Endothelial cell of umbilical vein (primary cell): ENCODE data around the gene TPO. TPM values are rescaled to one million over a fixed set of nuclear protein-coding genes. Genes with fewer than 3 reads are reported as not detected.

Experiments
- BruUV-seq: library from RNA; stranded (reverse); fragments of 400-500 nt; replicated peaks from 2 replicates; lab custom pipeline; 2021; lab: Mats Ljungman, UMichigan
- CTCF ChIA-PET: fragments of 300-600, 350-600 bp; sonication (Branson Sonifier 250); formaldehyde crosslinking; loops from one replicate; lab custom pipeline; 2021; ENCODE audit warnings: antibody characterized with exemption, inconsistent platforms; lab: Charles Lee
- POLR2A ChIA-PET: fragments of 300-600, 350-600 bp; sonication (Branson Sonifier 250); formaldehyde crosslinking; loops from one replicate; lab custom pipeline; 2021; ENCODE audit warnings: antibody characterized with exemption, inconsistent platforms; lab: Charles Lee
- DNase-seq: peaks from one replicate; pipeline ENCODE4 v3.0.0-alpha.2; 2011; ENCODE audit warnings: low read depth, low spot score
- FAIRE-seq: peaks from 2 replicates; lab custom pipeline; 2011; peaks lifted over from hg19 to GRCh38; lab: Jason Lieb, UNC
- H2AFZ ChIP-seq: 2 replicates; pipeline ENCODE4 v1.6.0; 2012; ENCODE audit warnings: low read depth, low read length, control low read depth, inconsistent platforms
- H3K27ac ChIP-seq: 2 replicates; pipeline ENCODE4 v1.5.1; 2011; ENCODE audit warnings: low read depth, mild to moderate bottlenecking, control low read depth, low read length, moderate library complexity; ENCODE audit not compliant: insufficient read depth
- H3K27me3 ChIP-seq, 2 experiments: 2 replicates each; pipeline versions ENCODE4 v1.6.0 to v1.6.1; 2011; ENCODE audit warnings: low read length in 2 of 2, mixed read lengths in 1 of 2; ENCODE audit not compliant: control insufficient read depth in 2 of 2, insufficient read depth in 2 of 2
- H3K36me3 ChIP-seq, 2 experiments: 2 replicates in 1 of 2; 3 replicates in 1 of 2; pipeline ENCODE4 v1.5.1; 2011; ENCODE audit warnings: low read length in 2 of 2, mild to moderate bottlenecking in 1 of 2, moderate library complexity in 1 of 2; ENCODE audit not compliant: control insufficient read depth in 2 of 2, insufficient read depth in 2 of 2; ENCODE audit errors: extremely low read depth in 1 of 2
- H3K4me1 ChIP-seq: 3 replicates; pipeline ENCODE4 v1.5.1; 2011; ENCODE audit warnings: mild to moderate bottlenecking, low read length; ENCODE audit not compliant: control insufficient read depth, insufficient read depth; ENCODE audit errors: extremely low read depth
- H3K4me2 ChIP-seq: 2 replicates; pipeline ENCODE4 v1.6.1; 2011; ENCODE audit warnings: low read length, control low read depth, mixed read lengths; ENCODE audit not compliant: insufficient read depth
- H3K4me3 ChIP-seq, 3 experiments: fragments of 200-600 bp in 1 of 3; sonication (generic), shearing (Covaris generic) in 1 of 3; replicated peaks in 1 of 3; 2 replicates each; pipeline ENCODE4 v1.5.1; 2011 to 2016; ENCODE audit warnings: control low read depth in 3 of 3, low read length in 3 of 3, mild to moderate bottlenecking in 2 of 3, inconsistent platforms in 1 of 3, low read depth in 1 of 3, moderate library complexity in 1 of 3; ENCODE audit not compliant: insufficient read depth in 1 of 3
- H3K79me2 ChIP-seq: 2 replicates; pipeline ENCODE4 v1.6.0; 2012; ENCODE audit warnings: low read length, inconsistent platforms; ENCODE audit not compliant: control insufficient read depth, insufficient read depth
- H3K9ac ChIP-seq: replicated peaks from 2 replicates; pipeline ENCODE3; 2011; ENCODE audit warnings: low read length, control low read depth; ENCODE audit not compliant: insufficient read depth; ENCODE audit errors: extremely low read depth
- H3K9me1 ChIP-seq: replicated peaks from 3 replicates; pipeline ENCODE4 v1.6.0; 2011; ENCODE audit warnings: mild to moderate bottlenecking, low read length; ENCODE audit not compliant: control insufficient read depth, insufficient read depth; ENCODE audit errors: extremely low read depth
- H3K9me3 ChIP-seq: replicated peaks from 2 replicates; pipeline ENCODE4 v1.5.1; 2012; ENCODE audit warnings: low read length, inconsistent platforms; ENCODE audit not compliant: control insufficient read depth, insufficient read depth
- H4K20me1 ChIP-seq: replicated peaks from 2 replicates; pipeline ENCODE3; 2011; ENCODE audit warnings: mild to moderate bottlenecking, low read length; ENCODE audit not compliant: control insufficient read depth, insufficient read depth; ENCODE audit errors: extremely low read depth
- CTCF ChIP-seq, 2 donors: IDR thresholded peaks; 1 replicate in 1 of 2; 2 replicates in 1 of 2; pipeline ENCODE4 v1.5.1; 2011; ENCODE audit warnings: low read length in 2 of 2, mild to moderate bottlenecking in 2 of 2, moderate library complexity in 2 of 2, control low read depth in 1 of 2, inconsistent platforms in 1 of 2, low read depth in 1 of 2; ENCODE audit not compliant: insufficient read depth in 1 of 2; ENCODE audit errors: extremely low read depth in 1 of 2
- EZH2 ChIP-seq: IDR thresholded peaks from 2 replicates; pipeline ENCODE4 v1.6.1; 2012; ENCODE audit warnings: borderline replicate concordance, low read depth, mild to moderate bottlenecking, moderate library complexity, low read length, inconsistent platforms; ENCODE audit not compliant: severe bottlenecking
- GATA2 ChIP-seq: IDR thresholded peaks from 2 replicates; pipeline ENCODE4 v1.7.0; 2011; ENCODE audit warnings: low read depth, mild to moderate bottlenecking, moderate library complexity, mixed read lengths, low read length; ENCODE audit not compliant: insufficient read length, insufficient read depth
- JUN ChIP-seq: IDR thresholded peaks from 2 replicates; pipeline ENCODE4 v1.6.1; 2011; ENCODE audit warnings: borderline replicate concordance, low read depth; ENCODE audit not compliant: insufficient read length, insufficient read depth
- MAX ChIP-seq: IDR thresholded peaks from 2 replicates; pipeline ENCODE4 v1.6.1; 2011; ENCODE audit not compliant: insufficient read depth, insufficient read length
- MYC ChIP-seq: IDR thresholded peaks from one replicate; pipeline ENCODE4 v1.6.1; 2011; ENCODE audit warnings: mild to moderate bottlenecking, low read depth, low read length
- POLR2AphosphoS5 ChIP-seq: IDR thresholded peaks from 2 replicates; pipeline ENCODE4 v1.6.1; 2012; ENCODE audit warnings: low read depth, mild to moderate bottlenecking, control low read depth, low read length, moderate library complexity; ENCODE audit not compliant: insufficient read depth
- dilution Hi-C: fragments of 300-500 bp; cut with MboI; formaldehyde crosslinking; loops from one replicate; pipeline ENCODE4 v1.15.0; 2019; ENCODE audit warnings: low sequenced_read_pairs; ENCODE audit not compliant: extremely low pct_ligation_motif_present
- intact Hi-C: fragments of 100-400 bp; cut with micrococcal nuclease; formaldehyde crosslinking; loops from one replicate; pipeline ENCODE4 v1.10.0; 2022
- polyA plus RNA-seq, 4 experiments: library from polyadenylated mRNA; depleted of rRNA in 3 of 4; stranded (reverse) in 3 of 4; unstranded in 1 of 4; fragments of >200 nt; gene quantifications; 2 replicates each; pipeline versions ENCODE4 v1.2.1 to v1.2.3, GENCODE V29; 2011 to 2012; ENCODE audit warnings: missing spikeins in 1 of 4
- total RNA-seq: library from RNA; stranded (reverse); gene quantifications from 2 replicates; pipeline ENCODE4 v1.2.3, GENCODE V29; 2021

The TPO gene
- total and polyA plus RNA-seq, 2 donors (not counting 3 experiments of a cell fraction or from before 2014, with no cell fraction given): not detected

GRCh38 chr2:1501991-1502390, 88.7 kb downstream of the TPO start:
- no TSS peak for BruUV-seq
- intact Hi-C loops (no loop called here), dilution Hi-C loops (no loop called here)
- no peaks in the 10 kb centered on the region for H4K20me1 ChIP-seq
- no peak overlapping the region for H3K4me3 ChIP-seq
- H3K27ac ChIP-seq: no peak overlapping the region
- H3K4me1 ChIP-seq: no peaks in the 10 kb centered on the region
- no peak overlapping the region for H3K9ac ChIP-seq
- H3K9me1 ChIP-seq: no peaks in the 10 kb centered on the region
- ChIA-PET CTCF (interaction anchor here (1.1 kb wide), 1 partner anchor 49 kb away, joined by 3 read pairs; no protein-coding TSS in a partner anchor), POLR2A (no interaction called here)
- FAIRE-seq: no peak
- no peak for DNase-seq
- no peak overlapping the region for H2AFZ ChIP-seq
- H3K4me2 ChIP-seq: no peak overlapping the region
- no peaks in the 10 kb centered on the region for H3K36me3 ChIP-seq
- no peaks in the 10 kb centered on the region for H3K27me3 ChIP-seq
- no peak for TF ChIP-seq POLR2AphosphoS5
- TF ChIP-seq CTCF (IDR thresholded peaks at IDR 0.05; ENCODE audit: extremely low read depth in 1 of 2, insufficient read depth in 1 of 2, low read depth in 1 of 2, low read length in 2 of 2): no peak
- no peak for TF ChIP-seq MYC
- no peak for TF ChIP-seq GATA2
- TF ChIP-seq MAX: no peak
- TF ChIP-seq JUN: no peak
- TF ChIP-seq EZH2: no peak
- H3K9me3 ChIP-seq: no peaks in the 10 kb centered on the region
- no peaks in the 10 kb centered on the region for H3K79me2 ChIP-seq
